HCT116 (cell line): ENCODE results near the gene SEMA4A. TPM values are rescaled to one million over a fixed set of nuclear protein-coding genes. Genes with fewer than 3 reads are reported as not detected.

Source experiments
- ATAC-seq: fragments of 200-7000 bp; cut with Tn5 transposase; 2 replicates; pipeline ENCODE4 v1.9.1; 2020; ENCODE audit warnings: mild to moderate bottlenecking, moderate library complexity
- BruUV-seq: library from RNA; stranded (reverse); fragments of 400-500 nt; replicated peaks from 2 replicates; lab custom pipeline; 2021; lab: Mats Ljungman, UMichigan
- CTCF ChIA-PET: fragments of 300-600 bp; sonication (Branson Sonifier 250); formaldehyde crosslinking; loops from one replicate; lab custom pipeline; 2021; ENCODE audit warnings: antibody characterized with exemption; lab: Charles Lee
- POLR2A ChIA-PET: fragments of 300-600, 350-600 bp; sonication (Branson Sonifier 250); formaldehyde crosslinking; loops from one replicate; lab custom pipeline; 2021; ENCODE audit warnings: antibody characterized with exemption; lab: Charles Lee
- RAD21 ChIA-PET, 2 experiments: fragments of 300-600 bp; sonication (Branson Sonifier 250); formaldehyde crosslinking; loops; one replicate each; lab custom pipeline; 2023; ENCODE audit warnings: low total read pairs in 2 of 2; ENCODE audit not compliant: uncharacterized antibody in 2 of 2, unreplicated experiment in 2 of 2, low non-redundant PET in 1 of 2; lab: Charles Lee
- DNase-seq: peaks from one replicate; pipeline ENCODE4 v3.0.0-alpha.2; 2010; ENCODE audit warnings: low read depth, low spot score
- H2AFZ ChIP-seq: fragments of 200-600 bp; shearing (Covaris generic), sonication (generic); 2 replicates; pipeline ENCODE4 v1.6.1; 2017; ENCODE audit warnings: low read depth, mixed run types, mixed read lengths, antibody characterized with exemption, low read length; ENCODE audit not compliant: poor library complexity, severe bottlenecking
- H3K27ac ChIP-seq: 2 replicates; pipeline ENCODE4 v1.5.1; 2012; ENCODE audit warnings: low read depth, low read length
- H3K27me3 ChIP-seq: fragments of 200-600 bp; sonication (generic); 2 replicates; pipeline ENCODE4 v1.6.1; 2016; ENCODE audit warnings: mixed run types, low read length, mixed read lengths; ENCODE audit not compliant: insufficient read depth
- H3K36me3 ChIP-seq, 2 experiments: fragments of 200-500 bp in 1 of 2; fragments of 200-600 bp in 1 of 2; sonication (Bioruptor generic) in 1 of 2; sonication (generic) in 1 of 2; 2 replicates each; pipeline versions ENCODE4 v1.5.1 to v1.6.1; 2014 to 2016; ENCODE audit warnings: low read length in 2 of 2, inconsistent platforms in 1 of 2, mixed read lengths in 1 of 2, mixed run types in 1 of 2; ENCODE audit not compliant: insufficient read depth in 2 of 2, control insufficient read depth in 1 of 2
- H3K4me1 ChIP-seq, 2 experiments: fragments of 200-600 bp in 1 of 2; sonication (generic) in 1 of 2; 2 replicates each; pipeline versions ENCODE4 v1.5.1 to v1.6.1; 2012 to 2017; ENCODE audit warnings: low read length in 2 of 2, inconsistent platforms in 1 of 2, mild to moderate bottlenecking in 1 of 2, mixed read lengths in 1 of 2, mixed run types in 1 of 2, moderate library complexity in 1 of 2; ENCODE audit not compliant: insufficient read depth in 2 of 2, control insufficient read depth in 1 of 2
- H3K4me2 ChIP-seq: fragments of 200-600 bp; sonication (generic); 2 replicates; pipeline ENCODE4 v1.6.1; 2017; ENCODE audit warnings: mixed run types, low read length, mixed read lengths
- H3K4me3 ChIP-seq, 2 experiments: fragments of 200-600 bp in 1 of 2; sonication (generic) in 1 of 2; replicated peaks in 1 of 2; 2 replicates each; pipeline ENCODE4 v1.5.1; 2011 to 2016; ENCODE audit warnings: low read length in 2 of 2, control low read depth in 1 of 2, low read depth in 1 of 2, mild to moderate bottlenecking in 1 of 2, mixed read lengths in 1 of 2, mixed run types in 1 of 2
- H3K79me2 ChIP-seq: fragments of 200-600 bp; sonication (generic); 2 replicates; pipeline ENCODE4 v1.6.1; 2017; ENCODE audit warnings: mild to moderate bottlenecking, mixed run types, low read length, moderate library complexity, mixed read lengths; ENCODE audit not compliant: insufficient read depth
- H3K9ac ChIP-seq: fragments of 200-600 bp; sonication (generic); 2 replicates; pipeline ENCODE4 v1.6.1; 2016; ENCODE audit warnings: low read length, mixed read lengths
- H3K9me2 ChIP-seq: fragments of 200-600 bp; sonication (generic), shearing (Covaris generic); 2 replicates; pipeline ENCODE4 v1.6.1; 2017; ENCODE audit warnings: mixed run types, mild to moderate bottlenecking, moderate library complexity; ENCODE audit not compliant: insufficient read depth
- H3K9me3 ChIP-seq, 2 experiments: fragments of 200-500 bp in 1 of 2; fragments of 200-600 bp in 1 of 2; sonication (Bioruptor generic) in 1 of 2; sonication (generic) in 1 of 2; 2 replicates each; pipeline ENCODE4 v1.6.1; 2014 to 2017; ENCODE audit warnings: low read length in 2 of 2, mixed read lengths in 2 of 2, inconsistent platforms in 1 of 2, low read depth in 1 of 2, mild to moderate bottlenecking in 1 of 2, mixed run types in 1 of 2, moderate library complexity in 1 of 2; ENCODE audit not compliant: control insufficient read depth in 1 of 2, insufficient read depth in 1 of 2
- H4K20me1 ChIP-seq: fragments of 200-600 bp; sonication (generic), shearing (Covaris generic); 2 replicates; pipeline ENCODE4 v1.6.1; 2017; ENCODE audit warnings: mixed run types, mild to moderate bottlenecking, moderate library complexity; ENCODE audit not compliant: insufficient read depth
- CBX3 ChIP-seq: IDR thresholded peaks from 2 replicates; pipeline ENCODE4 v1.6.1; 2012; ENCODE audit warnings: low read depth
- EGR1 ChIP-seq: IDR thresholded peaks from 2 replicates; pipeline ENCODE4 v1.6.1; 2012; ENCODE audit warnings: low read depth
- EZH2phosphoT487 ChIP-seq: fragments of 200-600 bp; IDR thresholded peaks from 2 replicates; pipeline ENCODE4 v1.6.1; 2018; ENCODE audit warnings: antibody characterized with exemption, borderline replicate concordance
- FOSL1 ChIP-seq: IDR thresholded peaks from 2 replicates; pipeline ENCODE4 v1.6.1; 2012; ENCODE audit warnings: low read depth
- JUND ChIP-seq: IDR thresholded peaks from 2 replicates; pipeline ENCODE4 v1.6.1; 2012
- SIN3A ChIP-seq: IDR thresholded peaks from 2 replicates; pipeline ENCODE4 v1.6.1; 2012; ENCODE audit warnings: low read depth
- SRF ChIP-seq: IDR thresholded peaks from 2 replicates; pipeline ENCODE4 v1.6.1; 2012; ENCODE audit warnings: low read depth
- TCF7L2 ChIP-seq: IDR thresholded peaks from 2 replicates; pipeline ENCODE4 v1.7.0; 2011; ENCODE audit warnings: borderline replicate concordance, inconsistent platforms; ENCODE audit not compliant: insufficient read depth, insufficient read length; ENCODE audit errors: extremely low read depth
- YY1 ChIP-seq: IDR thresholded peaks from 2 replicates; pipeline ENCODE4 v1.6.1; 2011; ENCODE audit warnings: low read length, low read depth, moderate library complexity, mild to moderate bottlenecking; ENCODE audit not compliant: insufficient replicate concordance; ENCODE audit errors: extremely low read depth
- ZFX ChIP-seq: fragments of 450-650 bp; IDR thresholded peaks from 2 replicates; pipeline ENCODE4 v1.6.1; 2017
- ZNF274 ChIP-seq: fragments of 200-500 bp; sonication (Bioruptor generic); IDR thresholded peaks from 2 replicates; pipeline ENCODE4 v1.6.1; 2014; ENCODE audit warnings: mild to moderate bottlenecking, low read depth, low read length, inconsistent platforms
- intact Hi-C: fragments of 100-400 bp; cut with micrococcal nuclease; formaldehyde crosslinking; loops from 2 replicates; pipeline ENCODE4 v1.10.0; 2022
- total RNA-seq: library from RNA; stranded (reverse); gene quantifications from one replicate; pipeline ENCODE4 v1.2.1, GENCODE V29; 2021; ENCODE audit not compliant: unreplicated experiment

SEMA4A gene
- total RNA-seq, 1 experiment from 2014 or later: 0.39 TPM

DNA sequence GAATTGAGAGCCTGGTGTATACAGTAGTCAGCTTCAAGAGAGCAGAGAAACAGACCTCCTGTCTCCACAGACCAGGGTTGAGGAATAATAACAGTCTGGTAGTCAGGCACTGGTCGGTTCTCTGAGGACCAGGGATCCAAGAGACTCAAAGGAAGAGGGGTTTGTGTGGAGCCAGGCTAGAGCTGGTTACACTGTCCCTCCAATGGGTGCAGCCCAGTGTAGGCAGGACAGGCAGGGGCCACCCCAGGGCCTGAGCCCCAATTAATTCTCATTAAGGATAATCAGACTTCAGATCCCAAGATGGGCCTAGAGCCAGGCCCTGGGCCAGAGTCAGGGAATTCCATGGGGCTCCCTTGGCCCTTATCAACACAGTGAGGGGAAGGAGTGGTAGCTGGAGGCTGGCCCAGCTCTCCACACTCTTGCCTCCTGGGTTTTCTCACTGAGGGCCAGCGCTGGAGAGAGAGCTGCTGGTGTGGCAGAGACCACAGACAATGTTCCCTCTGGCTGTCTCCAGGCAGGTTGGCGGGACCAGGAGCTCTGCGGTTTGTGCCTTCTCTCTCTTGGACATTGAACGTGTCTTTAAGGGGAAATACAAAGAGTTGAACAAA is 9.1 kb downstream of the SEMA4A start:
- Histone ChIP-seq H3K4me1 (no peaks in the 10 kb centered on the region), H3K9me3 (no peaks in the 10 kb centered on the region), H3K4me3 (no peak overlapping the region), H3K27ac (no peak overlapping the region), H3K9me2 (no peaks in the 10 kb centered on the region), H3K79me2 (no peaks in the 10 kb centered on the region), H3K27me3 (0 out of 2 replicates have a peak, but pooled peaks cover 4% of the 10 kb centered on the region), H2AFZ (no peak overlapping the region), H3K4me2 (no peak overlapping the region), H4K20me1 (no peaks in the 10 kb centered on the region)
- POLR2A ChIA-PET: no interaction called here
- CTCF ChIA-PET: no interaction called here
- RAD21 ChIA-PET: no interaction called here
- no peak for ATAC-seq
- no peak for TF ChIP-seq FOSL1
- TF ChIP-seq EZH2phosphoT487: no peak
- TF ChIP-seq TCF7L2: no peak
- TF ChIP-seq ZNF274: no peak
- no peak for TF ChIP-seq CBX3
- TF ChIP-seq EGR1: no peak
- TF ChIP-seq, all 23 proteins: peak for 0
- no TSS peak for BruUV-seq
- intact Hi-C loops: no loop called here
- no peak overlapping the region for H3K9ac ChIP-seq
- no peak for DNase-seq
- H3K36me3 ChIP-seq: no peaks in the 10 kb centered on the region

DNA sequence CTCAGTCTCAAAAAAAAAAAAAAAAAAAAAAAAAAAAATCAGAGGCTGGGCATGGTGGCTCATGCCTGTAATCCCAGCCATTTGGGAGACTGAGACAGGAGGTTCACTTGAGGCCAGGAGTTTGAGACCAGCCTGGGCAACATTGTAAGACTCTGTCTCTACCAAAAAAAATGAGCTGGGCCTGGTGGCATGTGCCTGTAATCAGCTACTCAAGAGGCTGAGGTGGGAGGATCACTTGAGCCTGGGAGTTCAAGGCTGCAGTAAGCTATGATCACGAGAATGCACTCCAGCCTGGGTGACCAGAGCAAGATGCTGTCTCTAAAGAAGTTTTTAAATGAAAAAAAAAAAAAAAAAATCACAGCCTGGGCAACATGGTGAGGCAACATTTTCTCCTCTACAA is 10.3 kb downstream of the SEMA4A start:
- H3K4me3 ChIP-seq: no peak overlapping the region
- no peaks in the 10 kb centered on the region for H3K9me3 ChIP-seq
- no peak overlapping the region for H3K4me2 ChIP-seq
- CTCF ChIA-PET: no interaction called here
- no peaks in the 10 kb centered on the region for H3K79me2 ChIP-seq
- H3K27ac ChIP-seq: no peak overlapping the region
- POLR2A ChIA-PET: interaction anchor here (0.9 kb wide), 1 partner anchor 30 kb away, joined by 3 read pairs; the partner anchor contains the start of gene SLC25A44
- H4K20me1 ChIP-seq: no peaks in the 10 kb centered on the region
- BruUV-seq: no TSS peak
- H3K9ac ChIP-seq: no peak overlapping the region
- no peak for TF ChIP-seq TCF7L2
- TF ChIP-seq EZH2phosphoT487: no peak
- TF ChIP-seq SIN3A: no peak
- no peak for TF ChIP-seq EGR1
- TF ChIP-seq SRF: no peak
- TF ChIP-seq ZFX: no peak
- TF ChIP-seq JUND: no peak
- TF ChIP-seq YY1: no peak
- DNase-seq (no peak), ATAC-seq (no peak)
- H3K4me1 ChIP-seq: no peaks in the 10 kb centered on the region
- H3K9me2 ChIP-seq: no peaks in the 10 kb centered on the region
- H3K27me3 ChIP-seq: no peaks in the 10 kb centered on the region
- no peak overlapping the region for H2AFZ ChIP-seq
- no peaks in the 10 kb centered on the region for H3K36me3 ChIP-seq
- intact Hi-C loops: no loop called here
- RAD21 ChIA-PET: no interaction called here
